Right kidney (tissue), 1 donor: Measurements from ENCODE around the gene AJAP1.

Experiments used
- DNase-seq: peaks from one replicate; pipeline ENCODE4 v3.0.0-alpha.2; 2016

The AJAP1 gene

GRCh38 chr1:4837752-4838151 is 183.3 kb downstream of the AJAP1 start:
- DNase-seq = no peak

- no peak for DNase-seq
Observed at GRCh38 chr1:4838231-4838630, 183.8 kb downstream of the AJAP1 start.
